ENCODE measurements around the gene NT5C. TPM values are rescaled to one million over a fixed set of nuclear protein-coding genes. Genes with fewer than 3 reads are reported as not detected.

The NT5C gene
- total and polyA plus RNA-seq, 7 donors = 16.4 to 84.0 (median 32.0) TPM

- intact Hi-C loops (cut with DNase I) = loop anchor here (5.0 to 10.0 kb wide), 3 partner anchors 68 to 145 kb away; no protein-coding TSS in a partner anchor
- H3K27ac ChIP-seq = peak within 1 kb of the TSS; percentile 74
- 1% methylated on average over 40 to 68 of the region's 68 CpGs for WGBS, 3 donors
- no peaks in the 10 kb centered on the region for H3K27me3 ChIP-seq (ENCODE audit: insufficient read depth in 3 of 3, low read length in 2 of 3)
- H3K36me3 ChIP-seq (ENCODE audit: insufficient read depth in 1 of 2, low read depth in 1 of 2) = peaks cover 0 to 4% of the 10 kb centered on the region in 2 donors
- ATAC-seq (peak; percentile 86 to 90 (median 88)), DNase-seq (peak; percentile 88 to 96)
- no peak for TF ChIP-seq CTCF (IDR thresholded peaks at IDR 0.05)
- H3K4me3 ChIP-seq = peak within 1 kb of the TSS; percentile 88
- H3K9me3 ChIP-seq = no peaks in the 10 kb centered on the region
- H3K4me1 ChIP-seq = peaks cover 7% of the 10 kb centered on the region
These were observed 21.9 kb downstream of the NT5C start, which contains the start of gene ARMC7 for GRCh38 chr17:75109407-75110233. ARMC7 (plus strand) TSS chr17:75109969; CDS start chr17:75110289, 320 bp downstream.

GRCh38 chr17:75109046-75109406 is 22.5 kb downstream of the NT5C start:
- Histone ChIP-seq H3K36me3 (ENCODE audit: insufficient read depth in 1 of 2, low read depth in 1 of 2) (peaks cover 0 to 9% of the 10 kb centered on the region in 2 donors), H3K4me1 (peaks cover 7% of the 10 kb centered on the region), H3K27ac (no peak overlapping the region), H3K27me3 (ENCODE audit: insufficient read depth in 3 of 3, low read length in 2 of 3) (no peaks in the 10 kb centered on the region), H3K4me3 (peak overlapping the region; percentile 88), H3K9me3 (no peaks in the 10 kb centered on the region)
- intact Hi-C loops (cut with DNase I) = loop anchor here in 1 of 2 donors (10.0 kb wide), 1 partner anchor 144 kb away; no protein-coding TSS in a partner anchor
- TF ChIP-seq CTCF (IDR thresholded peaks at IDR 0.05) = no peak
- 14 to 20% (median 17%) methylated on average over 21 to 22 of the region's 22 CpGs for WGBS, 3 donors
- ATAC-seq (peak in 1 of 4 donors; percentile 1), DNase-seq (no peak)

GRCh38 chr17:75108193-75108592 is 23.3 kb downstream of the NT5C start:
- peaks cover 0 to 12% of the 10 kb centered on the region in 2 donors for H3K36me3 ChIP-seq (ENCODE audit: insufficient read depth in 1 of 2, low read depth in 1 of 2)
- no peak for TF ChIP-seq CTCF (IDR thresholded peaks at IDR 0.05)
- H3K4me1 ChIP-seq = peaks cover 3% of the 10 kb centered on the region
- intact Hi-C loops (cut with DNase I) = loop anchor here in 1 of 2 donors (10.0 kb wide), 1 partner anchor 143 kb away; no protein-coding TSS in a partner anchor
- no peaks in the 10 kb centered on the region for H3K9me3 ChIP-seq
- no peak overlapping the region for H3K4me3 ChIP-seq
- DNase-seq (no peak), ATAC-seq (no peak)
- H3K27ac ChIP-seq = no peak overlapping the region
- 68 to 82% (median 75%) methylated on average over 2 of the region's 2 CpGs for WGBS, 3 donors
- H3K27me3 ChIP-seq (ENCODE audit: insufficient read depth in 3 of 3, low read length in 2 of 3) = no peaks in the 10 kb centered on the region

GRCh38 chr17:75105126-75106080 is 26.1 kb downstream of the NT5C start:
- TF ChIP-seq CTCF (IDR thresholded peaks at IDR 0.05) = peak; percentile 70
- ATAC-seq (peak; percentile 43 to 59 (median 46)), DNase-seq (peak; percentile 46 to 59)
- Histone ChIP-seq H3K4me3 (no peak overlapping the region), H3K9me3 (no peaks in the 10 kb centered on the region), H3K4me1 (peaks cover 2% of the 10 kb centered on the region), H3K36me3 (ENCODE audit: insufficient read depth in 1 of 2, low read depth in 1 of 2) (peaks cover 0 to 14% of the 10 kb centered on the region in 2 donors), H3K27ac (no peak overlapping the region), H3K27me3 (ENCODE audit: insufficient read depth in 3 of 3, low read length in 2 of 3) (no peaks in the 10 kb centered on the region)
- 60 to 65% (median 63%) methylated on average over 19 to 20 of the region's 20 CpGs for WGBS, 3 donors
- intact Hi-C loops (cut with DNase I) = loop anchor here in 1 of 2 donors (10.0 kb wide), 1 partner anchor 141 kb away; no protein-coding TSS in a partner anchor
